HepG2 (cell line): ENCODE measurements around the gene RPEL1. TPM values are rescaled to one million over a fixed set of nuclear protein-coding genes. Genes with fewer than 3 reads are reported as not detected.

Experiments used
- ARNT ChIP-seq: fragments of 450-650 bp; IDR thresholded peaks from 2 replicates; pipeline ENCODE4 v1.6.1; 2017
- FOSL2 ChIP-seq: sonication (generic); formaldehyde crosslinking; IDR thresholded peaks from 2 replicates; pipeline ENCODE4 v1.4.0; 2020; ENCODE audit warnings: missing genetic modification reagents
- FOXA3 ChIP-seq: IDR thresholded peaks from 2 replicates; pipeline ENCODE4 v1.6.1; 2016; ENCODE audit warnings: missing genetic modification reagents, missing compliant biosample characterization
- FOXO1 ChIP-seq: sonication (generic); formaldehyde crosslinking; IDR thresholded peaks from 2 replicates; pipeline ENCODE4 v1.4.0; 2020; ENCODE audit warnings: missing genetic modification reagents
- KLF15 ChIP-seq: sonication (generic); formaldehyde crosslinking; IDR thresholded peaks from 2 replicates; pipeline ENCODE4 v1.8.1; 2023; ENCODE audit warnings: borderline replicate concordance, mild to moderate bottlenecking, inconsistent platforms, missing genetic modification reagents, mixed read lengths
- MIXL1 ChIP-seq: IDR thresholded peaks from 2 replicates; pipeline ENCODE4 v1.6.1; 2016
- NFE2 ChIP-seq: sonication (generic); formaldehyde crosslinking; IDR thresholded peaks from 2 replicates; pipeline ENCODE4 v1.4.0; 2020; ENCODE audit warnings: missing genetic modification reagents
- NFKB2 ChIP-seq: sonication (generic); formaldehyde crosslinking; IDR thresholded peaks from 2 replicates; pipeline ENCODE4 v1.4.0; 2020; ENCODE audit warnings: missing genetic modification reagents, borderline replicate concordance
- NR0B2 ChIP-seq: sonication (generic); formaldehyde crosslinking; IDR thresholded peaks from 2 replicates; pipeline ENCODE4 v1.4.0; 2020; ENCODE audit warnings: mild to moderate bottlenecking, missing genetic modification reagents
- NRL ChIP-seq: sonication (generic); formaldehyde crosslinking; IDR thresholded peaks from 2 replicates; pipeline ENCODE4 v1.5.0; 2020; ENCODE audit warnings: missing genetic modification reagents, mild to moderate bottlenecking, moderate library complexity, borderline replicate concordance
- PHF21A ChIP-seq: sonication (generic); formaldehyde crosslinking; IDR thresholded peaks from 2 replicates; pipeline ENCODE4 v1.5.0; 2020; ENCODE audit warnings: mild to moderate bottlenecking, missing genetic modification reagents
- PITX1 ChIP-seq: sonication (generic); formaldehyde crosslinking; IDR thresholded peaks from 2 replicates; pipeline ENCODE4 v1.5.1; 2020; ENCODE audit warnings: mild to moderate bottlenecking, missing genetic modification reagents
- PLRG1 ChIP-seq: fragments of 450-650 bp; conservative IDR thresholded peaks from 2 replicates; pipeline ENCODE4 v1.6.1; 2016
- RXRA ChIP-seq: sonication (generic); formaldehyde crosslinking; IDR thresholded peaks from 2 replicates; pipeline ENCODE4 v1.5.1; 2020; ENCODE audit warnings: missing genetic modification reagents
- SIN3A ChIP-seq: IDR thresholded peaks from 2 replicates; pipeline ENCODE4 v1.6.1; 2011; ENCODE audit warnings: low read depth, mild to moderate bottlenecking, control low read depth, low read length, borderline replicate concordance
- SIN3B ChIP-seq: fragments of 150-350 bp; IDR thresholded peaks from 2 replicates; pipeline ENCODE4 v1.6.1; 2014; ENCODE audit warnings: low read length
- SRY ChIP-seq: sonication (generic); formaldehyde crosslinking; IDR thresholded peaks from 2 replicates; pipeline ENCODE4 v1.8.0; 2022; ENCODE audit warnings: mild to moderate bottlenecking, missing genetic modification reagents
- SUZ12 ChIP-seq: fragments of 150-350 bp; IDR thresholded peaks from 2 replicates; pipeline ENCODE4 v1.6.1; 2014; ENCODE audit warnings: low read depth, low read length
- THAP11 ChIP-seq: IDR thresholded peaks from 2 replicates; pipeline ENCODE4 v1.6.1; 2016; ENCODE audit warnings: missing biosample characterization, missing genetic modification reagents
- THAP7 ChIP-seq: sonication (generic); formaldehyde crosslinking; IDR thresholded peaks from 2 replicates; pipeline ENCODE4 v1.8.1; 2023; ENCODE audit warnings: mild to moderate bottlenecking, missing genetic modification reagents
- ZKSCAN1 ChIP-seq: fragments of 150-350 bp; IDR thresholded peaks from 2 replicates; pipeline ENCODE4 v1.6.1; 2014; ENCODE audit warnings: low read length
- ZKSCAN8 ChIP-seq: IDR thresholded peaks from 2 replicates; pipeline ENCODE4 v1.6.1; 2016; ENCODE audit warnings: borderline replicate concordance, missing genetic modification reagents, missing compliant biosample characterization
- ZNF264 ChIP-seq: sonication (generic); formaldehyde crosslinking; IDR thresholded peaks from 2 replicates; pipeline ENCODE4 v1.4.0; 2020; ENCODE audit warnings: missing genetic modification reagents
- ZNF3 ChIP-seq: IDR thresholded peaks from 2 replicates; pipeline ENCODE4 v1.7.0; 2017; ENCODE audit warnings: inconsistent platforms
- ZNF335 ChIP-seq: sonication (generic); formaldehyde crosslinking; IDR thresholded peaks from 2 replicates; pipeline ENCODE4 v1.4.0; 2020; ENCODE audit warnings: missing genetic modification reagents
- ZNF431 ChIP-seq: sonication (generic); formaldehyde crosslinking; IDR thresholded peaks from 2 replicates; pipeline ENCODE4 v1.9.0; 2022; ENCODE audit warnings: missing genetic modification reagents, low read depth, mild to moderate bottlenecking, borderline replicate concordance
- ZNF446 ChIP-seq: sonication (generic); formaldehyde crosslinking; IDR thresholded peaks from 2 replicates; pipeline ENCODE4 v1.5.0; 2020; ENCODE audit warnings: mild to moderate bottlenecking, missing genetic modification reagents
- ZNF468 ChIP-seq: sonication (generic); formaldehyde crosslinking; IDR thresholded peaks from 2 replicates; pipeline ENCODE4 v1.8.0; 2022; ENCODE audit warnings: mild to moderate bottlenecking, moderate library complexity, missing genetic modification reagents
- ZNF501 ChIP-seq: sonication (generic); formaldehyde crosslinking; IDR thresholded peaks from 2 replicates; pipeline ENCODE4 v1.5.1; 2020; ENCODE audit warnings: mild to moderate bottlenecking, moderate library complexity, missing genetic modification reagents
- ZNF607 ChIP-seq: sonication (generic); formaldehyde crosslinking; IDR thresholded peaks from 2 replicates; pipeline ENCODE4 v1.5.1; 2020; ENCODE audit warnings: missing genetic modification reagents, mild to moderate bottlenecking, borderline replicate concordance
- ZNF614 ChIP-seq: IDR thresholded peaks from 2 replicates; pipeline ENCODE4 v1.6.1; 2018; ENCODE audit warnings: missing biosample characterization, missing genetic modification reagents, inconsistent platforms, borderline replicate concordance
- ZNF629 ChIP-seq: sonication (generic); formaldehyde crosslinking; conservative IDR thresholded peaks from 2 replicates; pipeline ENCODE4 v1.5.0; 2020; ENCODE audit warnings: missing genetic modification reagents
- ZNF780A ChIP-seq: sonication (generic); formaldehyde crosslinking; IDR thresholded peaks from 2 replicates; pipeline ENCODE4 v1.8.0; 2022; ENCODE audit warnings: mild to moderate bottlenecking, missing genetic modification reagents, moderate library complexity
- polyA plus RNA-seq, 8 experiments: library from polyadenylated mRNA; depleted of rRNA in 3 of 8; stranded (reverse) in 7 of 8; unstranded in 1 of 8; fragments of >200 nt; fragmentation: Illumina TruSeq in 4 of 8; extraction: Trizol in 4 of 8; gene quantifications; 2 replicates each; pipeline versions ENCODE4 v1.2.1 to v1.2.3, GENCODE V29; 2011 to 2016; ENCODE audit warnings: low read depth in 4 of 8, missing spikeins in 1 of 8, mixed read lengths in 1 of 8; ENCODE audit not compliant: insufficient read depth in 1 of 8
- total RNA-seq, 5 experiments: library from RNA; depleted of rRNA; stranded (reverse); fragments of >200 nt; fragmentation: Illumina TruSeq; extraction: Trizol; gene quantifications; 2 replicates each; pipeline ENCODE4 v1.2.3, GENCODE V29; 2016; ENCODE audit warnings: low read depth in 1 of 5

RPEL1 gene
- total and polyA plus RNA-seq, 2 of the 13 experiments (the other 11 are each of a cell fraction or from before 2014, with no cell fraction given) = 0.04 to 0.07 TPM

GRCh38 chr10:103197174-103197573, 48.5 kb upstream of the RPEL1 start (continued):
- TF ChIP-seq KLF15 (CRISPR knock-in tag) = no peak
- TF ChIP-seq RXRA (CRISPR knock-in tag) = peak; percentile 85; the same call in 1 of the 2 replicates
- TF ChIP-seq ZNF629 (CRISPR knock-in tag) = no peak
- no peak for TF ChIP-seq SUZ12
- no peak for TF ChIP-seq PITX1
- 0 out of 2 replicates have a peak, but pooled peaks have one; percentile 25 for TF ChIP-seq FOXO1
- no peak for TF ChIP-seq ZNF780A (CRISPR knock-in tag)
- no peak for TF ChIP-seq PHF21A (CRISPR knock-in tag)
- 0 out of 2 replicates have a peak, but pooled peaks have one; percentile 23 for TF ChIP-seq FOXA3 (CRISPR knock-in tag)
- no peak for TF ChIP-seq ZNF431 (CRISPR knock-in tag)
- TF ChIP-seq ZNF501 (CRISPR knock-in tag) = peak; percentile 64
- no peak; the same call in 1 of the 2 replicates for TF ChIP-seq ZNF335 (CRISPR knock-in tag)
- TF ChIP-seq ZKSCAN1 = peak; percentile 95
- no peak for TF ChIP-seq NR0B2 (CRISPR knock-in tag)
- 0 out of 2 replicates have a peak, but pooled peaks have one; percentile 47 for TF ChIP-seq MIXL1
- no peak for TF ChIP-seq ZNF3
- no peak for TF ChIP-seq SIN3A
- TF ChIP-seq NFE2 (CRISPR knock-in tag) = 0 out of 2 replicates have a peak, but pooled peaks have one; percentile 13
- TF ChIP-seq ZNF614 (CRISPR knock-in tag) = 0 out of 2 replicates have a peak, but pooled peaks have one; percentile 33
- TF ChIP-seq FOSL2 (CRISPR knock-in tag) = peak; percentile 92
- no peak for TF ChIP-seq NRL (CRISPR knock-in tag)
- TF ChIP-seq ZNF446 = no peak
- TF ChIP-seq THAP7 (CRISPR knock-in tag) = no peak
- TF ChIP-seq PLRG1 = no peak
- no peak for TF ChIP-seq SRY
- no peak for TF ChIP-seq SIN3B
- TF ChIP-seq ZKSCAN8 (CRISPR knock-in tag) = 0 out of 2 replicates have a peak, but pooled peaks have one; percentile 18
- TF ChIP-seq ZNF607 (CRISPR knock-in tag) = no peak
- no peak for TF ChIP-seq ZNF468 (CRISPR knock-in tag)
- 0 out of 2 replicates have a peak, but pooled peaks have one; percentile 26 for TF ChIP-seq ZNF264 (CRISPR knock-in tag)
- TF ChIP-seq NFKB2 = no peak
- TF ChIP-seq THAP11 (CRISPR knock-in tag) = 0 out of 2 replicates have a peak, but pooled peaks have one; percentile 20
- no peak for TF ChIP-seq ARNT
